Measurements from ENCODE around the gene POFUT1.
"Not testable (repeated sequence)": the region's sequence is repeated elsewhere in the genome, so short reads cannot be mapped to it uniquely, and the experiment has no call there.

Gene POFUT1

DNA sequence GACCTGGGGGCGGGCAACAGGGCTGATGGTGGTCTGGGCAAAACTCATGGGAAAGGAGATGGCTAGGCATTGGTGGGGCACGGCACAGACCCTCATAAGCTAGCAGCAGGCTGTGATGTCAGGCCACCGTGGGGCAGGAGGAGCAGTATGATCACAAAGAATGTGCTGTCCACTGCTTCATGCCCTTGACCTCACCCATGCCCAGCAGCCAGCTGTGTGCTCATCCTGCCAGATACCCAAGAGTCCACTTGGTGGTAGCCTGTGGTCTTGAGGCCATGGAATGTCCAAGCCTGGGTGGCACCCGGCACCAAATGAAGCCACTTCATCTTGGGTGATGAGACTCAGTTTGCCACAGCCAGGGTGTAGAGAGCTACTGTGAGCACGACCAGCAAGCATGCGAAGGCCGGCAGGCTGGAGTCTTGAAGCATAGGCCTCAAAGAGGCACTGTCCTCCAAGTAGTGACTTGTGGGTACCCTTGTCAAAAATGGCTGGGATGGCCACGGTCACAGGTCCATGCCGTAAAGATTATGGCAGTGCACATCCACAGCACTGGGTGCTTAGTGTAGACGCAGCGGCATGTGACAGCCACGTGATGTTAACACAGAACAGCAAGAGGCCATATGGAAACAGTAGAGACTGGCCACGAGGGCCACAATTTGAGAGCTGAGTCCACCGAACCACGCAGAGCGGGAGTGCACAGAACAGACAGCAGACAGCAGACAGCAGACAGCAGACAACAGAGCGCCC, 19.1 kb upstream of the POFUT1 start:
- DNase-seq (ENCODE audit: low spot score) = no peak

GRCh38 chr20:32189123-32189410, 18.6 kb upstream of the POFUT1 start:
- DNase-seq (ENCODE audit: low spot score) = no peak

DNA sequence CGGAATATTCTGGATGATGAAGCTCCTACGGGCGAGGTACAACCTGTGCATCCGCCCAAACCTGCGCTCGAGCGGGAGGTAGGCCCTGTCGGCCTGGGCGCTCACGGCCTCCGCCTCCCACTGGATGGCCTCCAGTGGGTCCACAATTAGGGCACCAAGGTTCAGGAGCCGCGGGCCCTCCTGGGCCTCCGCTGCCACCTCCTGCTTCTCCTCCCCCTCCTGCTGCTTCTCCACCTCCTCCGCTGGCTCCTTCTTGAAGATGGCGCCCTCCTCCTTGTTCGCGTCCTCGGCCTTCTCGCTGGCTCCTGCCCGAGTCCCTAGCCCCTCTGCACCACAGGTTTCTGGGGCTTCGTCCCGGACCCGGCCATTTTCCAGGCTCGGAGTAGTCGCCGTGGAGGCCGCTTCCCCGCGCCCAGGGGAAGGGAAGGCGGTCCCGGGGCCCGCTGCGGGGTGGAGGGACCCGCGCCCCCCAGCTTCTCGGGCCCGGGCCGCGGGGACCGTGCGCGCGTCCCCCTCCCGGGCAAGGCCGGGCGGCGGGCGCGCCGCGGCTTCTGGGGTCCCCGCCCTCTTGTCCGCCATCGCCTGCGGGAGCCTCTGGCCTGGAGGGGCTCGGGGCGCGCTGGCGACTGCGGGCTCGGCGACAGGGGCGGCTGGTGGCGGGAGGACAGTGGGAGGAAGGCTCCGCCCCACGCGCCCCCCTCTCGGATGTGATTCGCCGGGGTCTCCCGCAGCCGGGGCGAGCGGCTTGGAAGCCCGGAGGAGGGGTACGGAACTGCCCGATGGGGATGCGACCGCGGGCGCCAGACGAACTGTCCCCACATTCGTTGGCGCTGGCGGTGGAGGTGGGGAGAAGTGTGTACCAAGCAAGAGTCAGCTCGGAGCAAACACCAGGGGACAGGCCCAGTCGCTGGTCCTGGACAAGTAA, 17.7 kb upstream of the POFUT1 start:
- DNase-seq (ENCODE audit: low spot score) = peak; percentile 74

DNA sequence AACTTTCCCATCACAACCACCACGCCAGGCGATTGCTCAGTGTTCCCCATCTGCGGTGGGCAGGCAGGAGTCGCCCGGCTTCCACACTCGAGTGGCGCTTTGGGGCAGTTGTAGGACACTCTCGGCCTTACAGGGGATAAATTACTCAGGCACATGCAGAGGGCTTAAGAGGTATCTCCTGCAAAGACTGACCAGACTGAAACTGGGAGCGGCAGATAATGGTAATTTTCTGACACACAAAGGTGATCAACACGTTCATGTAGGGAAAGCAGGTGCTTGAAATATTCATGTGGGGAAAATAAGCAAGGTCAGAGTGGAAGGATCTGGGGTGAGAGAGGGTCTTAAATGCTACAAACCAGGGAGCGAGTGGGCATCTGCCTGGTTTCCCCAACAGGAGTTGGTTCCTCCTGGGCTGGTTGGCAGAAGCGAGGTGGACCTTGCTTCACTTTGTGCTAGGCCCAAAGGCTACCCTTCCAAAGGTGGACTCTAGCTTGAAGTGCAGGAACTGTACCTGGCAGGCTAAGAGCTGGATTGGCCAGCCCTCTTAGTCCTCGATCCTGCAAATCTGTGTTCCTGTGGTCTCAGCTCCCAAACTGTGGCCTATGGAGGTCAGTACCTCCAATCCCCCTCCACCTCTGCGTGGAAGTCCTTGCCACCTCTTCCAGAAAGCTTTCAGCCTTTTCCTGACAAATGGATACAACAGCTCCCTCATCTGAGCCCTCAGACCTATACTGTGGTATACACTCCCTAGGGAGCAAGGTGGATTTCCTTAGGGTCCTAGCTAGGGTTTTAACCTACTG, 16.9 kb upstream of the POFUT1 start:
- DNase-seq (ENCODE audit: low spot score) = peak; percentile 43

GRCh38 chr20:32191422-32191821, 16.3 kb upstream of the POFUT1 start:
- DNase-seq (ENCODE audit: low spot score) = no peak

GRCh38 chr20:32191873-32192272, 15.8 kb upstream of the POFUT1 start:
- DNase-seq (ENCODE audit: low spot score) = no peak

GRCh38 chr20:32192698-32193097, 15.0 kb upstream of the POFUT1 start:
- DNase-seq (ENCODE audit: low spot score) = no peak

DNA sequence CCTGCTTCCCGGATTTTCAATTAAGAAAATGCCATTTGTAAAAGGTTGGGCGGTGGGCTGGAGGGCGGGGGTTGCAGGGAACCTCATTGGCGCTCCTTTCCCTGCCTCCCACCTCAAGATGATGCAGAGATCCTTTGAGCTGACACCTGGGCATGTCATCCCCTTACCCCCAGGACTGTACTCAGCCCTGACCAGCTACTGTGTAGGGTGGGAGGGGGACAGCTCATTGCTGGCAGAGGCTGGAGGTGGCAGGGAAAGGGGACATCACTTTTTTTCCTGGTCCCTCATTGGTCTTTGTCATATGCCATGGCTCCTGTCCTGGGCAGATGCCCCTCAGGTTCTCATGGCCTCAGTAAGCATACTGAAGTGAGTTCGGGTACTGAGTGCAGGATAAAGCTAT, 14.3 kb upstream of the POFUT1 start:
- not testable (repeated sequence) for DNase-seq (ENCODE audit: low spot score)

- no peak for DNase-seq (ENCODE audit: low spot score)
Measured at GRCh38 chr20:32193996-32194395, 13.7 kb upstream of the POFUT1 start.

GRCh38 chr20:32195581-32195980, 12.1 kb upstream of the POFUT1 start:
- DNase-seq (ENCODE audit: low spot score) = no peak

DNA sequence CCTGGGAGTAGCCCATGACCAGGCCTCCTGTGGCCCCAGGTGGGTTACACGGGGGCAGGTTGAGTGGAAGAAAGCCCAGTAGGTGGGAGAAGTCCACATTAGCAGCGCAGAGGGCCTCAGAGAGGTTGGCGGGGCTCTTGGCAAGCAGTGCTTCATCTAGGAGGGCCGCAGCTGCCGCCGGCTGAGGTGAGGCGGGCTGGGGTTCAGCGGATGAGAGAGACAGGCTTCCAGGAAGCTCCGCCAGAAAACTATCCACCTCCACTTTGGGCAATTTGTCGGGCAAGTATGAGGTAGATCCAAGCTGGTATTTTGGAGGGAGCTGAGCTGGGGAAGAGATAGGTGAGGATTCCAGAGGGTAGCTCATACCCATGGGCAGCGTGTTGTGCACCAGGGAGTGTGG, 11.1 kb upstream of the POFUT1 start:
- not testable (repeated sequence) for DNase-seq (ENCODE audit: low spot score)

- not testable (repeated sequence) for DNase-seq (ENCODE audit: low spot score)
Measured at GRCh38 chr20:32197136-32197535, 10.5 kb upstream of the POFUT1 start.

DNA sequence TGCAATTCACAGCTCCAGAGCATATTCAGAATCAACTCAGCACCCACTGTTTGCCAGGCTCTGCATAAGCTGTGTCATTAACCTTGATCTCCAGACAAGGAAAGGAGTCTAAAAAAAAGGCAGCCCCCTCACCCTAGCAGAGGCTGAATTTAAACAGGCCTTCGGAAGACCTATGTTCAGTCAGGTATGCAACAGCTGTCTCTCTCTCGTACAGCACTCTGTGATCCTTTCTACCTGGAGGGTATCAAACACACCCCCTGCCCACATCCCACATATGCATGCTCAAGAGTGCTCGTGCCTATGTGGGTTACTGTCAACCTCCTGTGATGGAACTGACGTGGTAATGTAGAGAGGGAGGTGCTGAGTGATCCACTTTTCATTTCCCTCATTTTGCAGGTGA, 8.7 kb upstream of the POFUT1 start:
- no peak for DNase-seq (ENCODE audit: low spot score)

DNA sequence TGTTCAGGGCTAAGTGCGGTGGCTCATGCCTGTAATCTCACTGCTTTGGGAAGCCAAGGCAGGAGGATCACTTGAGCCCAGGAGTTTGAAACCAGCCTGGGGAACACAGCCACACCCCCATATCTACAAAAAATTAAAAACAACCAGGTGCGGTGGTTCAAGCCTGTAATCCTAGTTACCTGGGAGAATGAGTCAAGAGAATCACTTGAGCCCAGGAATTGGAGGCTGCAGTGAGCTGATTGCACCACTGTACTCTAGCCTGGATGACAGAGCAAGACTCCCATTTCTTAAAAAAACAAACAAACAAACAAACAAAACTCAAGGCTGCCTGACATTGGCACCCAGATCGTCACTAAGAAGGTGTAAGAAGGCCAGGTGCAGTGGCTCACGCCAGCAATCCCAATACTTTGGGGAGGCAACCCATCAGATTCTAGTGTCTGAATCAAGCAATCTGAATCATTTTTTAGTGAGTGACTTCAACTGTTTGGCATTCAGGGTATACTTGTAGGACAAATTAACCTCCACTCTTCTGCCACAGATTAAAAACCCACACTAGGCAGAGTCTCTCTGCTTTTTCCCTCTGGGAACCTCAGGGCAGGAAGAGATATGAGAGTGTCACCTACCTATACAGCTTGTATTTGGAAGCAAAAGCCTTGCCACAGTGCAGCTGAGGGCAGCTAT, 6.2 kb upstream of the POFUT1 start:
- DNase-seq (ENCODE audit: low spot score) = no peak

DNA sequence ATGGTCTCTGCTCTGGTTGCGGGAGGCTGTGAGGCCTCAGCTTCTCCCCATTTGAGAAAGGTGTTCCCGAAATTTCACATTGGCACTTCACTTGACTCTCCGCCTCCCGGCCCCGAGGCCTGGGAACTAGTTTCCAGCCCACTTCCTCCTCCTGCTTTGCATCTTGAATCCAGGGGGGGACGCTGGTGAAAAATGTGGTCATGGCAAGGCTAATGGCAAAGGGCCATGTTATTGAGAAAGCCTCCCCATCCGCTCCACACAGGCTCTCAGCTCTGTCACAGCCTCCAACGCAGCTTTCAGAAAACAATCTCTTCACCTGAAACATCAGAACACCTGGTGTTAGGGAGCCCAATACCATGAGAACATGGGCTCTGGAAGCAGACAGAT, 5.7 kb upstream of the POFUT1 start:
- DNase-seq (ENCODE audit: low spot score) = no peak

GRCh38 chr20:32203356-32204204, 4.1 kb upstream of the POFUT1 start:
- DNase-seq (ENCODE audit: low spot score) = no peak

GRCh38 chr20:32204205-32205109, 3.2 kb upstream of the POFUT1 start:
- DNase-seq (ENCODE audit: low spot score) = no peak

- DNase-seq (ENCODE audit: low spot score) = no peak
Measured at GRCh38 chr20:32205110-32205842, 2.4 kb upstream of the POFUT1 start.
